NT2/D1 (cell line): Measurements from ENCODE around the gene PRPH2.
"Not testable (repeated sequence)": the region's sequence is repeated elsewhere in the genome, so short reads cannot be mapped to it uniquely, and the experiment has no call there.

Experiments used
- DNase-seq: peaks from one replicate; pipeline ENCODE4 v3.0.0-alpha.2; 2011; ENCODE audit warnings: low read depth, low spot score
- H3K27me3 ChIP-seq: 2 replicates; pipeline ENCODE4 v1.6.0; 2011; ENCODE audit warnings: mild to moderate bottlenecking; ENCODE audit not compliant: insufficient read length, insufficient read depth
- H3K36me3 ChIP-seq: 2 replicates; pipeline ENCODE4 v1.6.1; 2011; ENCODE audit warnings: mild to moderate bottlenecking, low read length, mixed read lengths; ENCODE audit not compliant: insufficient read depth, insufficient read length
- H3K4me1 ChIP-seq: 2 replicates; pipeline ENCODE4 v1.5.1; 2011; ENCODE audit not compliant: insufficient read depth, insufficient read length
- H3K4me3 ChIP-seq: 2 replicates; pipeline ENCODE4 v1.5.1; 2011; ENCODE audit warnings: low read depth; ENCODE audit not compliant: insufficient read length
- H3K9ac ChIP-seq: 2 replicates; pipeline ENCODE4 v1.6.0; 2011; ENCODE audit warnings: low read depth; ENCODE audit not compliant: insufficient read length
- H3K9me3 ChIP-seq: 2 replicates; pipeline ENCODE4 v1.5.1; 2011; ENCODE audit warnings: mild to moderate bottlenecking, low read length; ENCODE audit not compliant: insufficient read depth
- SUZ12 ChIP-seq: IDR thresholded peaks from 2 replicates; pipeline ENCODE4 v1.6.1; 2011; ENCODE audit not compliant: insufficient read length, insufficient read depth; ENCODE audit errors: extremely low read depth
- YY1 ChIP-seq: IDR thresholded peaks from 2 replicates; pipeline ENCODE4 v1.6.1; 2011; ENCODE audit not compliant: insufficient read length, insufficient read depth
- ZNF274 ChIP-seq: IDR thresholded peaks from 2 replicates; pipeline ENCODE4 v1.6.1; 2011; ENCODE audit warnings: mild to moderate bottlenecking, low read depth, low read length

Gene PRPH2

DNA sequence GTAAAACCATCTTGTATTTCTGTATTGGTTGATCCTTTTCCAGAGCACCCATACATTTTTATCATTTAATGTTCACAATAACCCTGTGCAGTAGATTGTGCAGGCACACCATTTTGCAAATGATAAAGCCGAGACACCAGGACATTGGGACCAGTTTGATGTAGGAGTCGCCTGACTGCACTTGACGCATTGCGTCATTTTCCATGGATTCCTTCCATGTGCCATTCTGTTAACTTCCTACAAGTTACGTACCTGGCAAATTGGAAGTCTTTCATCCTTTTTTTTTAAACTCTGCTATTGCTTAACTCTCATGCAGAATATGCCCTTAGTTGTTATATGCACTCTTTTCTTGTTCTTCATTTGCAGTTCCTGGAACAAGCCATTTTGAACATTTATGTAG, 43.0 kb downstream of the PRPH2 start:
- TF ChIP-seq SUZ12: no peak
- TF ChIP-seq ZNF274: no peak
- TF ChIP-seq YY1: no peak
- no peaks in the 10 kb centered on the region for H3K27me3 ChIP-seq
- no peak overlapping the region for H3K9ac ChIP-seq
- H3K9me3 ChIP-seq: no peaks in the 10 kb centered on the region
- H3K36me3 ChIP-seq: peaks cover 66% of the 10 kb centered on the region
- no peak for DNase-seq
- no peaks in the 10 kb centered on the region for H3K4me1 ChIP-seq
- no peak overlapping the region for H3K4me3 ChIP-seq

DNA sequence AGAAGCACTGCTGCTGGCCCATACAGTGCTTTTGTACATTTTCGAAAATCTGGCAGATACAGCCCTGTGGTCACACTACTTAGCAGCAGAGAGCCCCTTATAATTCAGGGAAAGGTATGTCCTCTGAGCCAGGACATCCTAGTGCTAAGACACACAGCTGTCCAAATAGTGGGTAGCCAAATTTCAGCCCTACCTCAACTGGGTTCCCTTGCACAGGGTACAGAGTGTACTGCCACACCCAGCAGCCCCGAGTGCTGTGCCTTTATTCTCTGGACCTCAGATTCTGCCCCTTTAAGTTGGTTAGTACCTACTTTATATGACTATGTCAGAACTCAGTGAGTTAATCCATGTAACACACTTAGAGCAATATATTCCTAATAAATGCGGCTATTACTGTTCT, 47.6 kb downstream of the PRPH2 start:
- Histone ChIP-seq H3K27me3 (no peaks in the 10 kb centered on the region), H3K4me3 (no peak overlapping the region), H3K9ac (no peak overlapping the region), H3K9me3 (no peaks in the 10 kb centered on the region), H3K4me1 (no peaks in the 10 kb centered on the region), H3K36me3 (peaks cover 58% of the 10 kb centered on the region)
- TF ChIP-seq YY1: no peak
- TF ChIP-seq SUZ12: no peak
- TF ChIP-seq ZNF274: no peak
- no peak for DNase-seq

DNA sequence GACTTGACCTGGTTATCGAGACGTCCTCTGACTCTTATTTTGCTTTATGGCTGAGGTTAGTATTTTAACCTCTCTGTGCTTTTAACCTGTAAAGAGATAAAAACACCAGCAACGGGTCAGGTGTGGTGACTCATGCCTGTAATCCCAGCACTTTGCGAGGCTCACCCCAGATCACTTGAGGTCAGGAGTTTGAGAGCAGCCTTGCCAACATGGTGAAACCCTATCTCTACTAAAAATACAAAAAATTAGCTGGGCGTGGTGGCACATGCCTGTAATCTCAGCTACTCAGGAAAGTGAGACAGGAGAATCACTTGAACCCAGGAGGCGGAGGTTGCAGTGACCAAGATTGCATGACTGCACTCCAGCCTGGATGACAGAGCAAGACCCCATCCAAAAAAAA, 48.0 kb downstream of the PRPH2 start:
- not testable (repeated sequence) for H3K4me1 ChIP-seq, H3K27me3 ChIP-seq, DNase-seq, H3K4me3 ChIP-seq, H3K9me3 ChIP-seq, H3K9ac ChIP-seq
- peaks cover 58% of the 10 kb centered on the region for H3K36me3 ChIP-seq

DNA sequence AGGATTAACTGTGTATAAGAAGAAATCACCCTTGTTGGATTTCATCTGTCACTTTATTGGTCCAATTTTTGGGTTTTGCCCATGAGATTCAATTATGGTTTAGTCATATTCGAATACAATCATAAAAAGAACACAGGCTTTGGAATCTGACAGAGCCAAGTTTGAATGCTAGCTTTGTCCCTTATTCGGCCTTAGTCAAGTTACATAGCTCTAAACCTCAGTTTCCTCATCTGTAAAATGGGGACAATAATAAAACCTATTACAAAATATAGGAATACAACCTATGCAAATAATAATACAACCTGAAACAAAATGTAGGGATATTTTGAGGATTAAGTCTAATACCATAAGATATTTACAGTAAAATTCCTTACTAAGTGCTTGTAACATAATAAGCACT, 57.7 kb downstream of the PRPH2 start:
- H3K36me3 ChIP-seq: peaks cover 57% of the 10 kb centered on the region

DNA sequence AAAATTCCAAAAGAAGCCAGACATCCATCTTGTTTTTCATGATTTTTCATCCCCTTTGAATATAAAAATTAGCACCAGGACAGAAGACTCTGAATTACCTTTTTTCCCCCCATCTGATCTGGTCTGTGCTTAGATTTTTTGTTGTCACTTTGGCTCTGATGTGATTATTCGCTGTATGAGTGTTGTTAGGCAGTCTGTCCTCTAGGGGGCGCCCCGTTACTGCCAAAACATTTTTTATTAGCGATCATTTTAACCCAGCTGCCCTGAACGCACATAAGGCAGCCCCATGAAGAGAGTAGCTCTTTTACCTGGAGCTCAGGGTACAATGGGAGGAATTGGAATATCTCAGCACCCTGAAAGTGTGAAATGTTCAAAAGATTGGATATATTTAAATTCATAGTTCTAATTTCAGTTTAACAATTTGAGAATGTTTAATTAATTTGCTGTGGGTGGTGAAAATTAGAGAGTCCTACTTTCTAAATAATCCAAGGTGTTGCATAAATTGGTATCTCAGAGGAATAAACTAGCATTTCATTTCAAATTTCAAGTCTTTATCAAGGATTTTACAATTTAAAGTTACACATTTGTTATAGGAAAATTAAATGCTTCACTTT, 60.8 kb downstream of the PRPH2 start:
- H3K9ac ChIP-seq: no peak overlapping the region
- H3K9me3 ChIP-seq: no peaks in the 10 kb centered on the region
- H3K36me3 ChIP-seq: peaks cover 54% of the 10 kb centered on the region
- H3K4me1 ChIP-seq: no peaks in the 10 kb centered on the region
- TF ChIP-seq YY1 (no peak), ZNF274 (no peak), SUZ12 (no peak)
- H3K27me3 ChIP-seq: no peaks in the 10 kb centered on the region
- peak; percentile 25 for DNase-seq
- H3K4me3 ChIP-seq: no peak overlapping the region

More for the DNA sequence above, 57.7 kb downstream of the PRPH2 start:
- H3K27me3 ChIP-seq: no peaks in the 10 kb centered on the region
- TF ChIP-seq ZNF274 (no peak), YY1 (no peak), SUZ12 (no peak)
- H3K4me3 ChIP-seq: no peak overlapping the region
- no peak overlapping the region for H3K9ac ChIP-seq
- no peak for DNase-seq
- H3K9me3 ChIP-seq: no peaks in the 10 kb centered on the region
- H3K4me1 ChIP-seq: no peaks in the 10 kb centered on the region

DNA sequence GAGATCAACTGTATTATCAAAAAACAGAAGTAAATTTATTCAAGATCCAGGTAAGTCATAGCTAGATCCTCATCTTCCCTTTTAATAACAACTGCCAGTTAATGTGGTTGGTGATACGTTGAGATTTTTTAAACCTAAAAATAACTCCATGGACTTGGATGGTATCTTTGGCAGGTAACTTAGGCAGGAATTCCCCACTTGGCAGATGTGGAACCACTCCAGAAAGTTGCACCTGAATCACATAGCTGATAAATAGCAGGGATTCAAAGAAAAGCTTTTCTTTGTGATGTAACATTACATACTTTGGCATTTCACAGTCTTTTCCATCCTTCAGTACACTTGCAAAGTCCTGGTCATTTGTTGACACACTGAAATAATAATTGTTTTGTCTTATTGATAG, 62.6 kb downstream of the PRPH2 start:
- Histone ChIP-seq H3K27me3 (no peaks in the 10 kb centered on the region), H3K9me3 (no peaks in the 10 kb centered on the region), H3K36me3 (peaks cover 56% of the 10 kb centered on the region), H3K9ac (no peak overlapping the region), H3K4me1 (no peaks in the 10 kb centered on the region), H3K4me3 (no peak overlapping the region)
- DNase-seq: no peak
- TF ChIP-seq SUZ12 (no peak), ZNF274 (no peak), YY1 (no peak)

DNA sequence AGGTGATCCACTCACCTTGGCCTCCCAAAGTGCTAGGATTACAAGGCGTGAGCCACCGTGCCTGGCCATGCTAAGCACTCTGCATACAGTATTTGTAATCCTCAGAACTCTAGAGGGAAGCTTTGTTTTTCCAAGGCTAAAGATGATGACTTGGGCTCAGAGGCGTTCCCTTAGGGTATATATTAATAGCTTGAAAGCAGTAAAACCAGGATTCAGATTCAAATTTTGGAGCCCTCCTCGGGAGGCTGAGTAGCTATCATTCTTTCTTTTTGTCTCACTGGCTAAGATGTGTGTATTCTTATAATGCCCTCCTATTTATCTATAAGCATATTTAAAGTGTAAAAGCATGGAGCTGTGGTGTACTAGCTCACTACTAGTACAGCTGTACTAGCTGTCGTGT, 68.5 kb downstream of the PRPH2 start:
- Histone ChIP-seq H3K9ac (no peak overlapping the region), H3K4me3 (no peak overlapping the region), H3K27me3 (no peaks in the 10 kb centered on the region), H3K36me3 (peaks cover 57% of the 10 kb centered on the region), H3K9me3 (no peaks in the 10 kb centered on the region), H3K4me1 (no peaks in the 10 kb centered on the region)
- no peak for TF ChIP-seq YY1
- TF ChIP-seq SUZ12: no peak
- TF ChIP-seq ZNF274: no peak
- DNase-seq: no peak
